C4-2B (cell line): ENCODE data around the gene HLA-A.

ENCODE experiments used
- H3K27ac ChIP-seq: fragments of 450-650 bp; 2 replicates; pipeline ENCODE4 v1.5.1; 2017
- CTCF ChIP-seq: fragments of 450-650 bp; conservative IDR thresholded peaks from 2 replicates; pipeline ENCODE4 v1.5.1; 2017; ENCODE audit warnings: mild to moderate bottlenecking
- ZFX ChIP-seq: fragments of 450-650 bp; IDR thresholded peaks from 2 replicates; pipeline ENCODE4 v1.6.1; 2017

The HLA-A gene

GRCh38 chr6:29945281-29945820 is 3.0 kb downstream of the HLA-A start:
- H3K27ac ChIP-seq: no peak overlapping the region
- TF ChIP-seq ZFX (no peak), CTCF (no peak)

- no peak for TF ChIP-seq ZFX
- TF ChIP-seq CTCF: no peak
- H3K27ac ChIP-seq: no peak overlapping the region
Observed at GRCh38 chr6:29946223-29947076, 4.1 kb downstream of the HLA-A start.

GRCh38 chr6:29947077-29947980 is 5.0 kb downstream of the HLA-A start:
- TF ChIP-seq ZFX (no peak), CTCF (no peak)
- no peak overlapping the region for H3K27ac ChIP-seq

GRCh38 chr6:29948277-29948676 is 5.9 kb downstream of the HLA-A start:
- TF ChIP-seq CTCF (no peak), ZFX (no peak)
- H3K27ac ChIP-seq: no peak overlapping the region

GRCh38 chr6:29949934-29950333 is 7.6 kb downstream of the HLA-A start:
- TF ChIP-seq ZFX (no peak), CTCF (no peak)
- no peak overlapping the region for H3K27ac ChIP-seq

GRCh38 chr6:29951882-29952281 is 9.6 kb downstream of the HLA-A start:
- TF ChIP-seq CTCF (no peak), ZFX (no peak)
- no peak overlapping the region for H3K27ac ChIP-seq

- TF ChIP-seq ZFX (no peak), CTCF (no peak)
- no peak overlapping the region for H3K27ac ChIP-seq
Observed at GRCh38 chr6:29953001-29953441, 10.7 kb downstream of the HLA-A start.
